ENCODE measurements around the gene NTN3.
A peak's percentile ranks its signal among the peaks of the same experiment; 100 is the strongest.

The NTN3 gene

DNA sequence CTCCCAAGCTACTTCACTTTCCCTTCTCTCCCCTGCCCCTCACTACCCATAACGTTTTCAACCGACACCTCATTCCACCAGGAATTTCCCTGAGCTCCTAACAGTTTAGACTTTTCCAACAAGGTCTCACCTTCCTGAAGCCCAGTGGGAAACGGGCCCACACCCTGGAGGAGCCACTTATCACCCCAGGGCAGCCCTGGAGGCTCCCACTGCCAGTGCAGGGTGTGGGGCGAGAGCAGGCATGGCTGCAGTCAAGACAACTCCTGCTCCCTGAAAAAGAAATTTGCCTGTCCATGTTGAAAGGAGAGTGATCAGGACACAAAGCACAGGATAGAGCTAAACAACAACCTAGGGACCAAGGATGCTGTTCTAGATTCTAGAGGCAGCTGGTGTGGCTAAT, 43.6 kb upstream of the NTN3 start:
- TF ChIP-seq, protein P1, sequence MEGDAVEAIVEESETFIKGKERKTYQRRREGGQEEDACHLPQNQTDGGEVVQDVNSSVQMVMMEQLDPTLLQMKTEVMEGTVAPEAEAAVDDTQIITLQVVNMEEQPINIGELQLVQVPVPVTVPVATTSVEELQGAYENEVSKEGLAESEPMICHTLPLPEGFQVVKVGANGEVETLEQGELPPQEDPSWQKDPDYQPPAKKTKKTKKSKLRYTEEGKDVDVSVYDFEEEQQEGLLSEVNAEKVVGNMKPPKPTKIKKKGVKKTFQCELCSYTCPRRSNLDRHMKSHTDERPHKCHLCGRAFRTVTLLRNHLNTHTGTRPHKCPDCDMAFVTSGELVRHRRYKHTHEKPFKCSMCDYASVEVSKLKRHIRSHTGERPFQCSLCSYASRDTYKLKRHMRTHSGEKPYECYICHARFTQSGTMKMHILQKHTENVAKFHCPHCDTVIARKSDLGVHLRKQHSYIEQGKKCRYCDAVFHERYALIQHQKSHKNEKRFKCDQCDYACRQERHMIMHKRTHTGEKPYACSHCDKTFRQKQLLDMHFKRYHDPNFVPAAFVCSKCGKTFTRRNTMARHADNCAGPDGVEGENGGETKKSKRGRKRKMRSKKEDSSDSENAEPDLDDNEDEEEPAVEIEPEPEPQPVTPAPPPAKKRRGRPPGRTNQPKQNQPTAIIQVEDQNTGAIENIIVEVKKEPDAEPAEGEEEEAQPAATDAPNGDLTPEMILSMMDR (IDR thresholded peaks at IDR 0.05; ENCODE audit: insufficient read depth, low read depth, low read length, missing control alignments): no peak
- H3K4me3 ChIP-seq (ENCODE audit: low read depth, low read length): no peak overlapping the region
- no peak for DNase-seq (ENCODE audit: low read depth)

DNA sequence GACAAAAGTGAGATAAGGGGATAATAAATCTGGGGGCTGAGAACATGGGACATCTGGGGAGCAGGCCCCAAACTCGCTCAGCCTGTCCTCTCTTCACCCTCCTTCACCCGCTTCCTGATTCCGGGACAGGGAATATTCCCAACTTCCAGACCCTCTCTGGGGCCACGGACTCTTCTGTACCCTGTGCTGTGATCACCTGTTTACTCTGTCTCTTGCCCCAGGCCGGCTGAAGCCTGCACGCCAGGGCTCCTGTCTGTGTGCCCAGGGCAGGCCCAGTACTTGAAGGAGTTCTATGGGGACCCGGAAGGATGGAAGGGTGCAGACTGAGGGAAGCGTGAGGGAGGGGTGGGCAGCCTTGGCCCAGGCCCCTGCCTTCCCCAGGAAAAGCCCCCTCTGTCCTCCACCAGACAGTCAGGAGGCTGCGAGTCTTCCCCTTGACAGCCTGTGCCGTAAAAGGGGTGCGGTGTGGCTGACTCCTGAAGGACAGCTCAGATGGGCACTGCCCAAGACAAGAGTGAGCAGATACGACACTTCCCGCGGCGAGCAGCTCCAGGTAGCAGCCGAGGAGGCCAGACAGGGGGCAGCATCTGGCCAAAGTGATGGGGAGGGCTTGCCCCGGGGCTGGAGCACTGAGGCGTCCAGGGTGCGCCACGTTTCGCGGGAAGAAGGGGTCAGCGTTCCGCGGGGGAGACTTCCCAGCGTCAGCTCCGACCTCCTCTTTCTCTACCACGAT, 42.9 kb upstream of the NTN3 start:
- H3K4me3 ChIP-seq (ENCODE audit: low read depth, low read length): peak overlapping the region; percentile 81
- DNase-seq (ENCODE audit: low read depth): peak; percentile 75
- TF ChIP-seq, protein P1 (IDR thresholded peaks at IDR 0.05; ENCODE audit: insufficient read depth, low read depth, low read length, missing control alignments): peak; percentile 41

- TF ChIP-seq, protein P1 (IDR thresholded peaks at IDR 0.05; ENCODE audit: insufficient read depth, low read depth, low read length, missing control alignments): no peak
- DNase-seq (ENCODE audit: low read depth): no peak
- H3K4me3 ChIP-seq (ENCODE audit: low read depth, low read length): peak overlapping the region; percentile 81
Observed at GRCh38 chr16:2428784-2429033, 42.4 kb upstream of the NTN3 start.

DNA sequence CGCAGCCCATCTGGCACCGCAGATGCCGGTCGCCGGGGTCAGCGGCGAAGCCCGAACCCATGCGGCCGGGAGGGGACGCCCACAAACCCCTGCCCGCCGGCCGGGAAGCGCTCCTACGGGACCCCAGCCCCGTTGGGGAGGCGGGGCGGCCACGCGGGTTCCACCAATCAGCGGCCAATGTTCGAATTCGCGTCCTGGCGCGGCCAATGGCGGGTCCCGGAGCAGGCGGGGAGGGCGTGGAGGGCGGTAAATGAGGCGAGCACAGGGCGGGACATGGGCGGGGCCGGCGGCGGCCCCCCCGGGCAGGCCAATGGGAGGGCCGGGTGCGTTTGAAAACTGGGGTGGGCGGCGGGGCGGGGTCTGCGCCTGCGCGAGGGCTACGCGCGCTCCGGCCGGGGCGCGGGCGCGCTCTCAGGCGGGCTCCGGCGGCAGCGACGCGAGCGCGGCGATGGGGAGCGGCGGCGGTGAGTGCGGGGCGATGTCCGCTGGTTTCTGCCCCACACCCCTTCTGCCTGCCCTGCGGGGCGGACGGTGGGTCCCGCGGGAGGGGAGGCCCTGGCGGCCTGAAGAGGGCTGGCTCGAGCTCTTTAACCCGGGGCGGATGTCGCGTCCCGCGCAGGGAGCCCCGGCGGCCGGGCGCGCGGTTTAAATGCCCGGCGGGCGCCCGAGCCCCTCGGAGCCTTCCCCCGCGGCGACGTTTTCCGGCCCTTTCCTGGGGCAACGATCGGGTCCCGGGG, 41.9 kb upstream of the NTN3 start, which contains the start of gene CCNF:
TSS of gene CCNF (plus strand) at position 414 of the 737 bp plus-strand sequence. CDS start at position 449, 35 bp downstream.
- TF ChIP-seq, protein P1 (IDR thresholded peaks at IDR 0.05; ENCODE audit: insufficient read depth, low read depth, low read length, missing control alignments): no peak
- H3K4me3 ChIP-seq (ENCODE audit: low read depth, low read length): peak within 1 kb of the TSS; percentile 82
- DNase-seq (ENCODE audit: low read depth): peak; percentile 97

DNA sequence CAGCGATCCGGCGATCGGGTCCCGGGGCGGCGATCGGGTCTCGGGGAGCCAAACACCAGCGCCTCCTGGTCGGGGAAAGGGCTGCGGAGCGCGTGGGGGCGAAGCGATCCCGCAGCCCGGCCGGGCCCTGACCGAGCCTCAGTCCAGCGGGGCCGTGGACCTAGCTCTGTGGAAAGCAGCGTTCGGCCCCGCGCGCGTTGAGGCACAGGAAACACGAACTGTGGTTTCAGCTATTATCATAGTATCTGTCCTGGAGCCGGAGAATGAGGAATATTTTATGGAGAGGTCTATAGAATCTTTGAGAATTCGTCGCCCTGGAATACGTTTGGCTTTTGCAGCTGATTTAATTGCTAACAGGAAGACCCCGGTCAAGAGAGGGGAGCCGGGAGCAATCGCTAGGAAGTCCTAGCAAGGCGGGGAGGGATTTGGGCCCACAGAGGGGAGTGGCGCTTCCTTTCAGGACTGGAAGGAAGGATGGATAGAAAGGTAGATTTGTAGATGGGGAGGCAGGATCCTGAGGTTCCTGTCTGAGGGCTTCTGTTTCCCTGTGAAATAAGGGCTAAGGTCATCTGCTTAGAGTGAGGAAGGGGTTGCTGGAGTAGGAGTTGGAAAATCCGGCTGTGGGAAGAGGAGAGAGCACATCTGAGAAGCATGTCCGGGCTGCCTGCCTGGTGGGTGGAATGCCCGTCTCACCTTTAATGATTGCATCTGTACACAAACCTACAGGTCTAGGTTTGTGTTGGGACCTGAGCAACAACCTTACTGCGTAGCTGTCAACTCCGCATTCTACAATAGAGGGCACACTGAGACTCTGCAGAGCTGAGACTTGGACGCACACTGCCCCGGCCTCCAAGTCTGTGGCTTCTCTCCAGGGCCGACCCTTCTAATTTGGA, 41.1 kb upstream of the NTN3 start:
- TF ChIP-seq, protein P1 (IDR thresholded peaks at IDR 0.05; ENCODE audit: insufficient read depth, low read depth, low read length, missing control alignments): peak; percentile 29
- peak overlapping the region; percentile 82 for H3K4me3 ChIP-seq (ENCODE audit: low read depth, low read length)
- DNase-seq (ENCODE audit: low read depth): peak; percentile 58

GRCh38 chr16:2432286-2432685, 38.8 kb upstream of the NTN3 start:
- TF ChIP-seq, protein P1 (IDR thresholded peaks at IDR 0.05; ENCODE audit: insufficient read depth, low read depth, low read length, missing control alignments): no peak
- no peak overlapping the region for H3K4me3 ChIP-seq (ENCODE audit: low read depth, low read length)

More at GRCh38 chr16:2432286-2432685, 38.8 kb upstream of the NTN3 start:
- DNase-seq (ENCODE audit: low read depth): no peak
